Heart right ventricle (tissue), 16 donors: ENCODE measurements around the gene SMARCAL1. TPM values are rescaled to one million over a fixed set of nuclear protein-coding genes. Genes with fewer than 3 reads are reported as not detected.

Experiments used
- ATAC-seq, 8 donors: fragments of 200-7000 bp; cut with Tn5 transposase; one replicate each; pipeline ENCODE4 v1.9.1; 2020; ENCODE audit warnings: mild to moderate bottlenecking in 8 of 8, moderate library complexity in 8 of 8, moderate number of reproducible peaks in 1 of 8
- DNase-seq, 2 donors: peaks; one replicate each; pipeline ENCODE4 v3.0.0-alpha.2; 2020
- H3K27ac ChIP-seq, 10 donors: fragments of 200-600 bp; sonication (generic) in 2 of 10; one replicate each; pipeline versions ENCODE4 v1.5.0 to v1.8.0; 2020 to 2022; ENCODE audit warnings: mild to moderate bottlenecking in 3 of 10
- H3K27me3 ChIP-seq, 7 donors: fragments of 200-600 bp; one replicate each; pipeline ENCODE4 v1.8.0; 2021 to 2022; ENCODE audit warnings: mild to moderate bottlenecking in 2 of 7
- H3K36me3 ChIP-seq, 9 donors: fragments of 200-600 bp; sonication (generic) in 1 of 9; one replicate each; pipeline versions ENCODE4 v1.5.0 to v1.8.0; 2020 to 2022; ENCODE audit warnings: mild to moderate bottlenecking in 2 of 9
- H3K4me1 ChIP-seq, 9 donors: fragments of 200-600 bp; sonication (generic) in 1 of 9; one replicate each; pipeline versions ENCODE4 v1.5.0 to v1.8.0; 2020 to 2022; ENCODE audit warnings: mild to moderate bottlenecking in 4 of 9
- H3K4me3 ChIP-seq, 10 donors: fragments of 200-600 bp; sonication (generic) in 2 of 10; one replicate each; pipeline versions ENCODE4 v1.5.0 to v1.8.0; 2020 to 2022; ENCODE audit warnings: mild to moderate bottlenecking in 7 of 10, moderate library complexity in 2 of 10
- H3K9me3 ChIP-seq, 11 donors: fragments of 200-600 bp in 10 of 11; sonication (generic) in 2 of 11; one replicate each; pipeline versions ENCODE4 v1.5.0 to v1.8.0; 2013 to 2022; ENCODE audit warnings: mild to moderate bottlenecking in 2 of 11, control low read depth in 1 of 11, moderate library complexity in 1 of 11
- CTCF ChIP-seq, 9 donors: fragments of 200-600 bp; sonication (generic) in 2 of 9; IDR thresholded peaks; one replicate each; pipeline versions ENCODE4 v1.5.0 to v1.8.0; 2021 to 2022; ENCODE audit warnings: antibody characterized with exemption in 9 of 9, mild to moderate bottlenecking in 5 of 9, moderate library complexity in 1 of 9
- WGBS, 2 donors: extraction: QIAGEN DNeasy Blood & Tissue Kit; methylation state at CpG; one replicate each; pipeline ENCODE4 v1.1.7; 2013; ENCODE audit warnings: inconsistent platforms in 1 of 2; 5-methylcytosine and 5-hydroxymethylcytosine counted together
- intact Hi-C, 10 donors: fragments of 100-400 bp; cut with DNase I; formaldehyde crosslinking; loops; one replicate each; pipeline versions ENCODE4 v1.11.1 to v1.14.2; 2022
- polyA plus RNA-seq, 2 donors: library from polyadenylated mRNA; stranded (reverse); fragments of 200-250 nt; gene quantifications; one replicate each; pipeline ENCODE4 v1.2.3, GENCODE V29; 2013
- total RNA-seq, 10 donors: library from RNA; stranded (reverse); fragmentation: NEBNext Ultra II Directional in 3 of 10; extraction: Animal tissue kit (Norgen Biotek cat#: 25700) in 3 of 10; gene quantifications; one replicate each; pipeline versions ENCODE4 v1.2.1 to v1.2.4, GENCODE V29; 2021 to 2023
- donor health status: Arrhythmogenic right ventricular cardiomyopathy.
- donor health status: ischemic (EF 13 %, LVEDD 7.1; RV severe dilation, severe dysfunction).
- donor health status: healthy with polysubstance abuse.
- donor health status: DM: no; HTN: yes; CAD: no.
- donor health status: DM: no; HTN: no; CAD: no.
- donor health status: ischemic (EF 25% LVEDD 6.9; RV normal size, moderate dysfunction).
- donor health status: ischemic (EF 25% LVEDD 5.7; RV mildly dilated, moderate dysfunction).
- donor health status: healthy.
- donor health status: DM: yes; HTN: yes; CAD: no.
- donor health status: Ischemic cardiomyopathy.
- donor health status: ischemic (EF 35%, LVEDD 5.7; RV mildly dilated, moderate dysfunction).
- donor health status: nonischemic (EF 11% LVEDD 7.7; RV severe dilation, severe dysfunction).
- donor health status: DM: yes; HTN: yes; CAD: no.
- donor health status: PGD.
- donor health status: ischemic (EF 29% LVEDD 5.4; RV normal size, mild dysfunction).
- donor health status: nonischemic (EF 23%, LVEDD 6.1; RV moderate dilation, normal function).

Gene SMARCAL1
- total and polyA plus RNA-seq, 12 donors, result 3.8 to 14.8 (median 9.6) TPM

- TF ChIP-seq CTCF (IDR thresholded peaks at IDR 0.05), result no peak
- DNase-seq (no peak), ATAC-seq (no peak)
- no peak overlapping the region for H3K27ac ChIP-seq
- peaks cover under 1 to 31% (median 8%) of the 10 kb centered on the region in 9 donors for H3K4me1 ChIP-seq
- H3K4me3 ChIP-seq, result no peak overlapping the region
- H3K36me3 ChIP-seq, result no peaks in the 10 kb centered on the region
- no peaks in the 10 kb centered on the region for H3K27me3 ChIP-seq
- 96% methylated on average over 1 of the region's 1 CpG for WGBS, 2 donors
- intact Hi-C loops, result loop anchor here in 1 of 10 donors (10.0 kb wide), 1 partner anchor 1217 kb away; no protein-coding TSS in a partner anchor
- peaks cover 0 to 10% (median 0%) of the 10 kb centered on the region in 11 donors for H3K9me3 ChIP-seq
Measured at GRCh38 chr2:216527600-216527999, 115.3 kb downstream of the SMARCAL1 start.

GRCh38 chr2:216532562-216532961, 120.3 kb downstream of the SMARCAL1 start:
- H3K4me1 ChIP-seq, result peaks cover 21 to 63% (median 48%) of the 10 kb centered on the region in 9 donors

More at GRCh38 chr2:216532562-216532961, 120.3 kb downstream of the SMARCAL1 start:
- 62 to 67% methylated on average over 2 of the region's 2 CpGs for WGBS, 2 donors
- DNase-seq (no peak), ATAC-seq (no peak)
- Histone ChIP-seq H3K27me3 (no peaks in the 10 kb centered on the region), H3K9me3 (no peaks in the 10 kb centered on the region), H3K4me3 (no peak overlapping the region), H3K27ac (peak overlapping the region in 7 of 10 donors; percentile 37 to 91 (median 85)), H3K36me3 (no peaks in the 10 kb centered on the region)
- intact Hi-C loops, result no loop called here
- TF ChIP-seq CTCF (IDR thresholded peaks at IDR 0.05), result no peak

Other genes with a start within 250 kb of the SMARCAL1 start
- gene MARCHF4, start 40.0 kb upstream of the SMARCAL1 start, total RNA-seq, result under 1 TPM in 3 of 10 donors, not detected in 7; 0.04 to 0.40 (median 0.11) TPM
- gene MARCHF4, start 40.0 kb upstream of the SMARCAL1 start, polyA plus RNA-seq, result under 1 TPM in 1 of 2 donors, not detected in 1; 0.01 TPM
- gene RPL37A, start 86.4 kb downstream of the SMARCAL1 start, total RNA-seq, result 1,000 to 10,000 TPM; 1,773 to 2,212 (median 2,050) TPM
- gene RPL37A, start 86.4 kb downstream of the SMARCAL1 start, polyA plus RNA-seq, result 1,000 to 10,000 TPM; 2,109 to 6,100 TPM
- 100 to 1,000 TPM in 6 of 10 donors, 10 to 100 TPM in 4; 26.0 to 361 (median 109) TPM for gene IGFBP2, start 220.9 kb downstream of the SMARCAL1 start, total RNA-seq
- gene IGFBP2, start 220.9 kb downstream of the SMARCAL1 start, polyA plus RNA-seq, result 100 to 1,000 TPM in 1 of 2 donors, 10 to 100 TPM in 1; 75.4 to 171 TPM